ENCODE results near the gene BRI3BP. TPM values are rescaled to one million over a fixed set of nuclear protein-coding genes. Genes with fewer than 3 reads are reported as not detected.
"Not testable (repeated sequence)": the region's sequence is repeated elsewhere in the genome, so short reads cannot be mapped to it uniquely, and the experiment has no call there.

Gene BRI3BP
- total RNA-seq, 1 donor from 2014 or later: 4.4 TPM

- no peak for DNase-seq (ENCODE audit: extremely low spot score in 2 of 2)
- TF ChIP-seq POLR2A (IDR thresholded peaks at IDR 0.05) (no peak), POLR2AphosphoS5 (IDR thresholded peaks at IDR 0.05; ENCODE audit: insufficient read depth in 1 of 2, low read depth in 1 of 2) (no peak), CTCF (IDR thresholded peaks at IDR 0.05) (no peak)
These were observed 79.1 kb downstream of the BRI3BP start for GRCh38 chr12:125072496-125072895.

GRCh38 chr12:125074294-125074693 is 80.8 kb downstream of the BRI3BP start:
- DNase-seq (ENCODE audit: extremely low spot score in 2 of 2); H3K4me1 ChIP-seq; H3K4me3 ChIP-seq; H3K9me3 ChIP-seq; H3K27ac ChIP-seq; intact Hi-C loops (cut with DNase I); H3K27me3 ChIP-seq: not testable (repeated sequence)
- peaks cover 0 to 17% of the 10 kb centered on the region in 2 donors for H3K36me3 ChIP-seq

More at GRCh38 chr12:125072496-125072895, 79.1 kb downstream of the BRI3BP start:
- H3K27me3 ChIP-seq: no peaks in the 10 kb centered on the region
- peaks cover 0 to 7% of the 10 kb centered on the region in 2 donors for H3K36me3 ChIP-seq
- H3K4me3 ChIP-seq: no peak overlapping the region
- peaks cover 6% of the 10 kb centered on the region for H3K4me1 ChIP-seq
- no peaks in the 10 kb centered on the region for H3K9me3 ChIP-seq
- intact Hi-C loops (cut with DNase I): no loop called here
- no peak overlapping the region for H3K27ac ChIP-seq

- Histone ChIP-seq H3K9me3 (no peaks in the 10 kb centered on the region), H3K27ac (no peak overlapping the region), H3K4me3 (no peak overlapping the region), H3K27me3 (no peaks in the 10 kb centered on the region), H3K36me3 (peaks cover 0 to 17% of the 10 kb centered on the region in 2 donors), H3K4me1 (peaks cover 19% of the 10 kb centered on the region)
- TF ChIP-seq POLR2A (IDR thresholded peaks at IDR 0.05) (no peak), CTCF (IDR thresholded peaks at IDR 0.05) (no peak), POLR2AphosphoS5 (IDR thresholded peaks at IDR 0.05; ENCODE audit: insufficient read depth in 1 of 2, low read depth in 1 of 2) (no peak)
- no peak for DNase-seq (ENCODE audit: extremely low spot score in 2 of 2)
- intact Hi-C loops (cut with DNase I): no loop called here
These were observed 82.7 kb downstream of the BRI3BP start for GRCh38 chr12:125076103-125076502.

GRCh38 chr12:125079084-125079483 is 85.6 kb downstream of the BRI3BP start:
- Histone ChIP-seq H3K4me3 (no peak overlapping the region), H3K27ac (peak overlapping the region; percentile 82), H3K9me3 (no peaks in the 10 kb centered on the region), H3K4me1 (peaks cover 21% of the 10 kb centered on the region), H3K27me3 (no peaks in the 10 kb centered on the region), H3K36me3 (peaks cover 0 to 17% of the 10 kb centered on the region in 2 donors)
- DNase-seq (ENCODE audit: extremely low spot score in 2 of 2): no peak
- TF ChIP-seq POLR2AphosphoS5 (IDR thresholded peaks at IDR 0.05; ENCODE audit: insufficient read depth in 1 of 2, low read depth in 1 of 2): no peak
- TF ChIP-seq CTCF (IDR thresholded peaks at IDR 0.05): no peak
- TF ChIP-seq POLR2A (IDR thresholded peaks at IDR 0.05): no peak
- intact Hi-C loops (cut with DNase I): no loop called here

GRCh38 chr12:125079648-125080645 is 86.5 kb downstream of the BRI3BP start:
- TF ChIP-seq CTCF (IDR thresholded peaks at IDR 0.05) (no peak), POLR2AphosphoS5 (IDR thresholded peaks at IDR 0.05; ENCODE audit: insufficient read depth in 1 of 2, low read depth in 1 of 2) (peak; percentile 9 to 62)
- Histone ChIP-seq H3K9me3 (no peaks in the 10 kb centered on the region), H3K27ac (peak overlapping the region; percentile 82), H3K27me3 (no peaks in the 10 kb centered on the region), H3K4me3 (no peak overlapping the region), H3K36me3 (peaks cover 0 to 18% of the 10 kb centered on the region in 2 donors), H3K4me1 (peaks cover 21% of the 10 kb centered on the region)
- intact Hi-C loops (cut with DNase I): no loop called here
- no peak for DNase-seq (ENCODE audit: extremely low spot score in 2 of 2)

Small RNA genes lying within 50 kb of the gene (small RNA-seq; reads per million reads assigned to genes)
- not detected for gene AC122688.1

Other genes with a start within 250 kb of the BRI3BP start
- 20.6 TPM for gene SCARB1, start 129.8 kb upstream of the BRI3BP start, total RNA-seq
- gene UBC, start 79.0 kb upstream of the BRI3BP start, total RNA-seq: 2,671 TPM
- gene DHX37, start 4.5 kb upstream of the BRI3BP start, total RNA-seq: 11.3 TPM
- 22.3 TPM for gene AACS, start 71.8 kb downstream of the BRI3BP start, total RNA-seq
- gene TMEM132B, start 192.7 kb downstream of the BRI3BP start, total RNA-seq: 3.2 TPM